Measurements from ENCODE around the gene NUDT14. TPM values are rescaled to one million over a fixed set of nuclear protein-coding genes. Genes with fewer than 3 reads are reported as not detected.

NUDT14 gene
- total and polyA plus RNA-seq, 2 of the 4 experiments (the other 2 are of a cell fraction), result 5.6 to 9.3 TPM

DNA sequence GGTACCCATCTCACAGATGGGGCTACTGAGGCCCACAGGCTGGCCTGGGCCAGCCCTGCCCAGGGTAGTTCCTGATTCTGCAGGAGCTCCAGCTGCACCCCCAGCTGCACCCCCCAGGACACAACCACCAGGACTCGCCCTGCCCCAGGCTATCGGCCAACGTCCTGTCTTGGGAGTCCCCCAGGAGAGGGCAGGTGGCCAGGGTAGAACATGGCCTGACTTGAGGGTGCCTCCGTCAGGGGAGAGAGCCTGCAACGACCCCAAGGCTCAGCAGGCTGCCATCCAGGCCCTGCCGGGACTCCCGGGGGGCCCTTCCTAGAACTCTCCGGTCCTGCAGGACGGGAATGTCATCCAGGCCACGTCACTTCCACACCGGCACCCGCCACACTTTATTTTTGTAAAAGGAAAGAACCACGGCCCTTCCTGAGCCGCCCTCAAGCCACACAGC is 28.3 kb downstream of the NUDT14 start:
- Histone ChIP-seq H2BK120ac (ENCODE audit: low read depth, low read length) (no peak overlapping the region), H3K4me2 (ENCODE audit: low read depth, low read length) (no peak overlapping the region), H4K91ac (ENCODE audit: insufficient read depth, low read depth, low read length) (no peak overlapping the region), H3K56ac (ENCODE audit: extremely low read depth, insufficient read depth, low read length) (no peak overlapping the region), H3K9me3 (ENCODE audit: control insufficient read depth, insufficient read depth, low read length) (no peaks in the 10 kb centered on the region), H2AFZ (replicated peaks; ENCODE audit: low read length, poor library complexity) (peak overlapping the region; percentile 63), H4K8ac (ENCODE audit: low read depth in 2 of 2, low read length in 2 of 2) (no peak overlapping the region), H3K79me1 (ENCODE audit: low read depth in 1 of 2, low read length in 2 of 2) (no peaks in the 10 kb centered on the region), H3K27me3 (ENCODE audit: control insufficient read depth, insufficient read depth, low read length) (peaks cover 8% of the 10 kb centered on the region; the same call in 1 of the 2 replicates), H3K9ac (ENCODE audit: low read depth, low read length) (no peak overlapping the region), H3K27ac (ENCODE audit: insufficient read depth, low read length) (no peak overlapping the region), H4K5ac (ENCODE audit: low read depth, low read length) (no peak overlapping the region), H3K4me1 (ENCODE audit: control insufficient read depth, insufficient read depth, low read length) (no peaks in the 10 kb centered on the region), H3K36me3 (ENCODE audit: control insufficient read depth, insufficient read depth, low read length) (no peaks in the 10 kb centered on the region), H3K23ac (ENCODE audit: low read depth, low read length) (no peak overlapping the region), H2BK20ac (ENCODE audit: low read depth, low read length) (no peak overlapping the region), H2AK9ac (replicated peaks; ENCODE audit: low read depth, low read length, poor library complexity) (no peak overlapping the region), H3K4me3 (ENCODE audit: insufficient read depth, low read depth, low read length) (no peak overlapping the region), H2AK5ac (ENCODE audit: low read depth, low read length) (no peak overlapping the region), H3K9me1 (ENCODE audit: insufficient read depth, low read length) (no peaks in the 10 kb centered on the region), H4K20me1 (ENCODE audit: insufficient read depth, low read length) (no peaks in the 10 kb centered on the region), H2BK5ac (ENCODE audit: low read depth, low read length, poor library complexity, severe bottlenecking) (no peak overlapping the region), H3K4ac (ENCODE audit: low read depth, low read length) (no peak overlapping the region), H2BK15ac (ENCODE audit: low read depth, low read length) (no peak overlapping the region), H3K18ac (ENCODE audit: low read depth, low read length) (no peak overlapping the region), H3K14ac (replicated peaks; ENCODE audit: low read depth, low read length) (no peak overlapping the region)
- CTCF ChIA-PET, result interaction anchor here (0.7 kb wide), 1 partner anchor 37 kb away, joined by 3 read pairs; no protein-coding TSS in a partner anchor
- intact Hi-C loops (cut with micrococcal nuclease) (no loop called here), dilution Hi-C loops (cut with HindIII; ENCODE audit: low sequenced_read_pairs, unreplicated experiment) (no loop called here), in situ Hi-C loops (cut with MboI; ENCODE audit: low sequenced_read_pairs) (no loop called here)
- ATAC-seq (ENCODE audit: low read depth) (no peak), DNase-seq (no peak)
- POLR2A ChIA-PET (ENCODE audit: unreplicated experiment), result no interaction called here
- TF ChIP-seq CEBPB (IDR thresholded peaks at IDR 0.05; ENCODE audit: low read depth, low read length), result no peak
- no peak for TF ChIP-seq SMC3 (IDR thresholded peaks at IDR 0.05; ENCODE audit: low read depth, low read length)
- no peak for TF ChIP-seq NFE2L2 (IDR thresholded peaks at IDR 0.05; ENCODE audit: low read depth, low read length)
- no peak for TF ChIP-seq MAFK (IDR thresholded peaks at IDR 0.05; ENCODE audit: low read depth, low read length)
- 59% methylated on average over 5 of the region's 14 CpGs; no CpG with 5 or more reads in 1 of the 2 experiments for WGBS, 2 experiments (ENCODE audit: extremely low coverage in 2 of 2, insufficient read length in 1 of 2)
- BruUV-seq (replicated peaks), result no TSS peak
